ENCODE results near the gene TLE6.
"Not testable (repeated sequence)": the region's sequence is repeated elsewhere in the genome, so short reads cannot be mapped to it uniquely, and the experiment has no call there.

Gene TLE6

DNA sequence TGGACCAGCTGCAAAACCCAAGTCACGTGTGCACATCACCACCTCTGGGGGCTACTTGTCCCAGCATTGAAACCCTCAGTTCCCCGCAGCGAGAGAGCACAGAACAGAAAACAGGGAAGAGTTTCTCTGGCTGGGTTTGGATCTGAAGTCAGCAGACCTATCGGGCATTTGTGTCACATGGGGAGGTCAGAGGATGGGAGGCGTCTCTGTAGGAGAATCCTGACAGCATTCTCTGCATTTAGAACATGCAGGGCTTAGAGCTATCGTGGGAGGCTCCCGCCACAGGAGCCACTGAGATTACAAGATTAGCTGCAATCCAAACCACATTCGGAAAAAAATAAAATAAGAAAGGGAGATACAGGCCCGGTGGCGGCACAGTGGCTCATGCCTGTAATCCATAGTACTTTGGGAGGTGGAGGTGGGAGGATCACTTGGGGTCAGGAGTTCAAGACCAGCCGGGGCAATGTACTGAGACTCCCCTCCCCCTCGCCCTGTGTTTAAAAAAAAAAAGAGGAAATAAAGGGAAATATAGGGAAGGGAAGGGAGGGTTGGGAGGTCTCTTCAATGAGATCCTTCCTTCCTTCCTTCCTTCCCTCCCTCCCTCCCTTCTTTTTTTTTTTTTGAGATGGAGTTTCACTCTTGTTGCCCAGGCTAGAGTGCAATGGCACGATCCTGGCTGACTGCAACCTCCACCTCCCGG is 2.9 kb upstream of the TLE6 start:
- DNase-seq = no peak

DNA sequence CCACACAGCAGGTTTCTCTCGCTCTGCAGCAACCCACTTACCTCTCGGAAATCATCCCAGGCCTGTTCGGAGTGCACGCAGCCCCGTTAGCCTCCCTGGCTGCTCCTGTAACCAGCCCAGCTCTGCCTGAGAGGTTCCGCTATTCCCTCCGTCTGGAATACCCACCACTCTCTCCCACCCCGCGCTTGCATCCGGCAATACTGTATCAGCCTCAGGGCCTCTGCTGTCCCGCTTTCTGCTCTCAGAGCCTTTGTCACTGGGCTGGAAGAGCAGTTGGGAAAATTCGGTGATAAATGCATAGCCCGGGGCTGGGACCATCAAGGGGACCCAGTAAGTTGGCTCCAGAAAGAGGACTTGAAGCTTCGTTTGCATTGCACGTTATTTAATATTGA is 759 bp upstream of the TLE6 start:
- DNase-seq = no peak

GRCh38 chr19:2977746-2978138 is 378 bp downstream of the TLE6 start:
- DNase-seq = no peak

- DNase-seq = no peak
These were observed 903 bp downstream of the TLE6 start for GRCh38 chr19:2978166-2978767.

DNA sequence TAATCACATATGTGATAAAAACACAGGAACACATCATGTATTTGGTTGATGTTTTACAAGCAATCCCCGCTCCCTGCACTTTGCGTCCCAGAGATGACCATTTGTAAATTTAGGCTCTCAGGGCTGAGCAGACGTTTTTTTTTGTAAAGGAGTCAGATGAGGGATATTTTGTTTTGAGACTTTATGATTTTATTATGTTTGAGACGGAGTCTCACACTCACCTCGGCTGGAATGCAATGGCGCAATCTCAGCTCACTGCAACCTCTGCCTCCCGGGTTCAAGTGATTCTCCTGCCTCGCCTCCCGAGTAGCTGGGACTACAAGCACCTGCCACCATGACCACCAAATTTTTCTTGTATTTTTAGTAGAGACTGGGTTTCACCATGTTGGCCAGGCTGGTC is 1.4 kb downstream of the TLE6 start:
- no peak for DNase-seq

- no peak for DNase-seq
These were observed 4.5 kb downstream of the TLE6 start for GRCh38 chr19:2981898-2982297.

DNA sequence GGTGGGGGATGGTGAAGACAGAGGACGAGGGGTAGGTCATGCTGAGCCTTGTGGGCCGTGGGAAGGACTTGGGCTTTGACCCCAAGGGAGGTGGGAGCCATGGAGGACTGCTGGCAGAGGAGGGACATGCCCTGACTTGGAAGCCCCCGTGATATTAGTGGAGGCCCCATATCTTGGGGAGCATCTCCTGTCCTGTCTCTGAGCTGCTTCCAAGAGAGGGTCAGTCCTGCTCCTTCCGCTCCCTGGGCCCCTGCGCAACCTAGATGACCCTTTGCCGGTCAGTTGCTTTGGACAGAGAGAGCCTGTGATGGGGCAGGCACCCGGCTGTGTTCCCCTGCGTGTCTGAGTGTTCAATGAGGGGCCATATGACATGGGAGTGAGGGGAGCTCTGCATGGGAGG is 5.2 kb downstream of the TLE6 start:
- DNase-seq = no peak

- DNase-seq = no peak
These were observed 5.6 kb downstream of the TLE6 start for GRCh38 chr19:2982983-2983350.

GRCh38 chr19:2983351-2984214 is 6.2 kb downstream of the TLE6 start:
- no peak for DNase-seq

DNA sequence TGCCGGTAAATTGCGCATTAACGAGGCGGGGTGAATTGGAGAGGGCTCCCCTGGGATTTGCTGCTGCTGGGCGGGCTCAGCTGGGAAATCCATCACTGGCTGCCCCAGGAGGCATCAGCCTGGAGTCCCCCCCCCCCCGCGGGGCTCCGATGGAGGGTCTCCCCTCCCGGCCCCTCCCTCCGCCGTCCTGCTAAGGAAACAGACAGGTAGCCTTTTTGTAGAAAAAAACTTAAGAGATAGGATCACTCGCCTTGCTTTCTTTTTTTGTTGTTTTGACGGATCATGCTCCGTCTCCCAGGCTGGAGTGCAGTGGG is 6.8 kb downstream of the TLE6 start:
- no peak for DNase-seq

- no peak for DNase-seq
These were observed 9.7 kb downstream of the TLE6 start for GRCh38 chr19:2986951-2987524.

- no peak for DNase-seq
These were observed 10.4 kb downstream of the TLE6 start for GRCh38 chr19:2987797-2988196.

- no peak for DNase-seq
These were observed 11.2 kb downstream of the TLE6 start for GRCh38 chr19:2988568-2988967.

GRCh38 chr19:2989236-2989946 is 12.0 kb downstream of the TLE6 start:
- DNase-seq = no peak

DNA sequence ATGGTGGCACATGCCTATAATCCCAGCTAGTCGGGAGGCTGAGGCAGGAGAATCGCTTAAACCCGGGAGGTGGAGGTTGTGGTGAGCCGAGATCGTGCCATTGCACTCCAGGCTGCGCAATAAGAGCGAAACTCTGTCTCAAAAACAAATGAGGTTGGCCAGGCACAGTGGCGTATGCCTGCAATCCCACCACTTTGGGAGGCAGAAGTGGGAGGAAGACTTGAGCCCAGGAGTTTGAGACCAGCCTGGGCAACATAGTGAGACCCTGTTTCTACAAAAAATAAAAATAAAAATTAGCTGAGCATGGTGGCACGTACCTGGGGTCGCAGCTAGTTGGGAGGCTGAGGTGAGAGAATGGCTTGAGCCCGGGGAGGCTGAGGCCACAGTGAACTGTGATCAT is 15.0 kb downstream of the TLE6 start:
- DNase-seq = not testable (repeated sequence)

GRCh38 chr19:2992958-2993357 is 15.6 kb downstream of the TLE6 start:
- DNase-seq = no peak

DNA sequence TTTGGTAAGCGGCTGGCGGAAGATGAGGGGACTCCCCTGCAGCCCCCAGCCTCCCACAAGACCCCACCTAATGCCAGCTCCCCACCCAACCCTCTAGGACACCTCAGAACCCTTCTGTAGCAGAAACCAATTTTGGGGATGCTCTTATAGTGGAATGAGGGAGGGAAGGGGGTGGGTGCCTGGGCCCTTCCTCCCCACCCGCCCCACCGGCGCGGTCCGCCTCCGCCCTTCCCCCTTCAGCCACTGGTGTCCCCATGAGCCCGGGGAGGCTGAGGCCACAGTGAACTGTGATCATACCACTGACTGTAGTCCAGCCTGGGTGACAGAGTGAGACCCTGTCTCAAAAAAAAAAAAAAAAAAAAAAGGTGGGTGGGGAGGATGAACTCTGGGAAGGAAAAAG is 16.2 kb downstream of the TLE6 start:
- no peak for DNase-seq

DNA sequence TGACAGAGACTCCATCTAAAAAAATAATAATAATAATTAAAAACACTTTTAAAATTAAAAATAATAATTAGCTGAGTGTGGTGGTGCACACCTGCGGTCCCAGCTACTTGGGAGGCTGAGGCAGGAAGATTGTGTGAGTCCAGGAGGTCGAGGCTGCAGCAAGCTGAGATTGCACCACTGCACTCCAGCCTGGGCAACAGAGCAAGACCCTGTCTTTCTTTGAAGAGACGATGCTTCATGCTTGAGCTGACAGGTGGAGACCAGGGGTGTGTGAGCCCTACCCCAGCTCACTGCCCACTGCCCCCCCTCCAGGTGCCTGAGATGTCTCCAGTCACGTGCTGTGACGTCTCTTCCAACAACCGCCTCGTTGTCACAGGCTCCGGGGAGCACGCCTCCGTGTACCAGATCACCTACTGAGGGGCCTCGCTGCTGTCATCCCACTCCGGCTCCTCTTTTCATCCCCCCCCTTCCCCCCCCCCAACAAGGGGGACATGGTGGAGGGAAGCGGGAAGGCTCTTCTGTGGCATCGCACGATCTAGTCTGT is 17.3 kb downstream of the TLE6 start:
- DNase-seq = no peak

- no peak for DNase-seq
These were observed 20.4 kb downstream of the TLE6 start for GRCh38 chr19:2997720-2998119.

GRCh38 chr19:2998642-2999041 is 21.3 kb downstream of the TLE6 start:
- no peak for DNase-seq

- no peak for DNase-seq
These were observed 24.0 kb downstream of the TLE6 start for GRCh38 chr19:3001235-3001800.

DNA sequence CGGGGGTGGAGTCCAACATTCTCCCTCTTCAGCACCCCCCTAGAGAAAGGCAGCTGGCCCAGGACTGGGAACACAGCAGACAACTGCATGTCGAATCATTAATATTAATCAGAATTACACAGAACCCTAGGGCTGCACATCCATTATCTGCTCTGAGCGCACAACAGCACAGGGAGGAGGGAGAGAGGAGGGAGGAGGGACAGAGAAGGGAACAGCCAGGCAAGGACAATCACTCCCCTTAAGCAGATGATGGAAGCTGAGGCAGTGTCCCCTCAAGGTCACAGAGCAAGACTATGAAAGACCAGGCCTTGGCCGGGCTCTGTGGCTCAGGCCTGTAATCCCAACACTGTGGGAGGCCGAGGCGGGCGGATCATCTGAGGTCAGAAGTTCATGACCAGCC is 25.7 kb downstream of the TLE6 start:
- no peak for DNase-seq

GRCh38 chr19:3004522-3004921 is 27.2 kb downstream of the TLE6 start:
- DNase-seq = no peak

Measured in T-helper 1 cell (primary cell).